GM18499 (cell line): ENCODE data around the gene APH1B.
"Not testable (repeated sequence)": the region's sequence is repeated elsewhere in the genome, so short reads cannot be mapped to it uniquely, and the experiment has no call there.

ENCODE experiments used
- ATAC-seq: cut with Tn5 transposase; IDR thresholded peaks from one replicate; pipeline ENCODE4 v1.9.1; 2021; ENCODE audit warnings: moderate number of reproducible peaks; ENCODE audit not compliant: insufficient read depth, unreplicated experiment

APH1B gene

DNA sequence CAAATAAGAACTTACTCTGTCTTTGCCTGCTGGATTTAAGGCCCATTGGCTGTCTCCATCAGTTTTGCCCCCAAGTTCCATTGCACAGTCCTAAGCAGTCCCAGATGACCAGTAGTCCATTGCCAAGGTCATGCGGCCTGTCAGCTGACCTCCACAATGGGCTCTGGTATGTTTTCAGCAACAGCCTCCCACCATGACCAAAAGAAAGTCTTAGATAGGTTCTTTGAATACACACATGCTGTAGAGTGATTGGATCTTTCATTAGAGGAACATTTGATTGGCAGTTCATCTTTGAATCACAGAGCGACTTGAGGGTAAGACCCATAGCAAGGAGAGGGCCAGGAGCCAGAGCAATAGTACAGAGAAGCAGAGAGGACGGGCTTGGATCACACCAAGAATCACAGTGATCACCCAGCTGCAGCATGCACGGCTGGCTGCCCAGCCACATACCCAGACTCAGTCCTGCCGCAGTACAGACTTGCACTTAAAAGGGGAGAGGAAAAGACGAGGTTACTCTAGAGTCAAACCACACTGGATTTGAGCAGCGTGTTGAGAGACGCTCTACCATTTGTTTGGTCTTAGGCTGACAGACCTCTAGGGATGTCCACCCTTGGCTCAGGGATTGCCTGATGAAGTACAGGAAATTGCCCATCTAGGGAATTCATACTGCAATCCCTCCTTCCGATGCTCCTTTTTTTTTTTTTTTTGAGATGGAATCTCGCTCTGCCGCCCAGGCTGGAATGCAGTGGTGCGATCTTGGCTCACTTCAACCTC lies 50.4 kb downstream of the APH1B start:
- no peak for ATAC-seq

DNA sequence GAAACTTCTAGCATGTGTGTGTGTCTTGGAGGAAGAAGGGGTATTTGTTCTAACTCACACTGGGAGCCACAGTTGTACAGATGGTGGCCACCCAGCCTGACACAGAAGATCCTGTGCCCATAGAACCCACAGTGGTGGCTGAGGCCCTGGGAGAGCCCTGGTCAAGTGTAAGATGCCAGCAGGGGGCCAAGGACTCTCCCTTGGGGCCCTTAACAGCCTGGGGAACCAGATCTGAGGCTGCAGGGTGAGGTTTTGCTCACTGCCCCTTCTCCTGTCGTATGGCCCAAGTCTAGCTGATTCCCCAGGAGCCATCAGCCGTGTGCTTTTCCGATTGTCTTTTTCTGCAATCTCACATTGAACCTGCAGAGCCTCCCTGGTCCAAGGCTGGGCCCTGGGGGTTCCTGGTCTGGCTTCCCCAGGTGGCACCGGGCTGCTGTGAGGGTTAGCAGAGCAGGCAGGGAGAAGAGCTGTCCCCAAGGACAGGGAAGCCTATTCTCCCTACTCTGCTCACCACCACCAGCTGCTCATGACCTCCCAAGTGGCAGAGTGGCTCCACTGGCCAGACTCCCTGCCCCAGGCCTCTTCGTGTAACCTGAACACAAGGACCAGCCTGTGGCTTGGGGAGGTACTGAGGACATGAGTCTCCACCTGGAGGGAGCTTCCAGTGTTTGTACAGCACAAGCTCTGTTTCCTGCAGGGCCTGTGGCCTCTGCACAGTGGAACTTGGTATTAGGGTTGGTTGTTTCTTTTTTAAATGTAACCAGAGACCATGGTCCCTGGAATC lies 52.4 kb downstream of the APH1B start:
- ATAC-seq = no peak

- no peak for ATAC-seq
These were observed 53.5 kb downstream of the APH1B start for GRCh38 chr15:63330926-63331325.

DNA sequence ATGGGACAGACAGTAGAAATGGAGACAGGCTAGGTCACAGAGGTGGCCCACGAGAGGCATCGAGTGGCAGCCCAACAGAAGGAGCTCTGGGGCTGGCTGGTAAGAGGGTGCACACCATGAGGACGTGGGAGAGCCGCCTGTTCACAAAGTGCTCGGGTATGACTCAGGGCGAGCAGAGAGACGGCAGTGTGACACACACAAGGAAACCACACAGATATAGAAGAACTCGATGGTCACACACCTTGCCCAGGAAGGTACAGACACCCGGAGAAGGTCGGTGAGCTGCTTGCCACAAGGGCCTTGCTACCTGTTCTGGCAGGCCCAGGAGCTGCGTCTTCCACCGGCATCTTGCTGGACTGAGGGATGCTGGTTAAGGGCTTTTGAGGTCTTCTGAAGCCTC lies 54.1 kb downstream of the APH1B start:
- no peak for ATAC-seq

DNA sequence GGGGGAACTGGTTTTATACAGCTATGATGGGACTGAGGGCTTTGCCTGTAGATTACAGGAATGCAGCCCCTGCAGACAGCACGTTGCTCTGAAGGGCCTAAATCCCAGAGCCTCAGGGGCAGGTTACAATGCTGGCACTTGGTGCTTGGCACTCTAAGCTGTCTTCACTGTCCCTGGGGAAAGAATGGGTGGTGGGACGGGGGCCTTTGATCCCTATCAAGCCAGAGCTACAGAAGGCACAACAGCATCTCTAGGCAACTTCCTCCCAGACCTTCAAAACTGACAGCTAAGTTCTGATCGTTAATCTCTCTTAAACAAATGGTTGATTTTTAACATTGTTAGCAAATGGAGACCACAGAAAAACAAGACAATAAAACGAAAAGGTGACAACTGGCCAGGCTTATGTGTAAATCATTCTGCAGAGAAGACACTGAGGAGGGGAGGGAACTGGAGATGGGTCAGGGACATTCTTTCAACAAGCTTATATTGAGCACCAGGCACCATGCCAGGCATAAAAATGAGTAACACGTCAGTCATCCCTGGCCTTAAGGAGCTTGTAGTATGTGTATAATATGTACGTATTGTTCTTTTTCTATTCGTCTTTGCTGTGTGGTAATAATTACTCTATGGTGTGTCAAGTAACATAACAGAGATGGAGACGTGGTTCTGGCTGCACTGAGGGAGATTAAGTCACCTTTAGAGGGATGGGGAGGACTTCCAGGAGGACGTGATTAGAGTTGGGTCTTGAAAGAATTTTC lies 55.1 kb downstream of the APH1B start:
- no peak for ATAC-seq

DNA sequence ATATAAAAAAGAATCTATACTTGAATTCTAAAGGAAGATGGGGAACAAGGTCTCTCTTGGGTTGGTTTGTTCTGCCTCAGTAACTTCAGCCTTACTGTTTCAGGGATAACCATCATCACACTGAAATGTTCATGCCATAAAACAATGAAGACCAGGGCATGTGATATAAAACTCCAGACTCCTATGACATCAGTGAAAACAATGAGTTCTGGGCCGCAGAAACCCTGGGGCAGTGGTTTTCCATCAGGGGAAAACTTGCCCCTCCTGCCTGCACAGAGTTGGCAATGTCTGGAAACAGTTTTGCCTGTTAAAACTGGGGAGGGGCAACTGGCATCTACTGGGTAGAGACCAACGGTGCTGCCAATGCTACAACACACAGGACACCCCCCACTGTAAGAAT lies 57.4 kb downstream of the APH1B start:
- no peak for ATAC-seq

DNA sequence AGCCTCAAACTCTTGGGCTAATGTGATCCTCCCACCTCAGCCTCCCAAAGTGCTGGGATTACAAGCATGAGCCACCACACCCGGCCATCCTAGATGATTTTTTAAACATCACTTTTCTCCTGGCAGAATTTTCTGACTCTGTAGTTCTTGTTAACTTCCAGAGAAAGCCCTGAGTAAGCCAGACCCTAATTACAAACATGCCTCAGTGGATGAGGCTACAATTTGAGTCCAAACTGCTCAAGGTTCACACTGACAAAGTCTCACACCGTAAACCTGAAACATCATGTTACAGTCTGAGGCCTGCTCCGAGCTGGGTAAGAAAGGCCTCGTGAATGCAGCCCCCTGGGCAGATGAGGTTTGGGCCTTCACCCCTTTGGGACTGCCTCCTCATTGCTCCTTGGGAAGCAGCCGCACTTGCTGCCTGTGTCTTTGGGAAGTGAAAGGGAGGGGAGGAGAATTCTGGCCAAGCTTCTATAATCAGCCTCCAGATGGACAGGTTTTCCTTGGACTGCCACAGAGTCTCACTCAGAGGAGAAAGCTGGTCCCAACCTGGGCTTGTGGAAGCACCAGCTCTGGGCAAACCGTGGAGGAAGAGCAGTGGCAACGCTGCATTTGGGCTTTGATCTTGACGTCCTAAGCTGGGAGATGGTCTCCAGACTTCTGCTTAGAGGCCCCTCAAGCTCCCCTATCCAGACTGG lies 58.3 kb downstream of the APH1B start:
- no peak for ATAC-seq

GRCh38 chr15:63337046-63337445 lies 59.6 kb downstream of the APH1B start:
- ATAC-seq = no peak

DNA sequence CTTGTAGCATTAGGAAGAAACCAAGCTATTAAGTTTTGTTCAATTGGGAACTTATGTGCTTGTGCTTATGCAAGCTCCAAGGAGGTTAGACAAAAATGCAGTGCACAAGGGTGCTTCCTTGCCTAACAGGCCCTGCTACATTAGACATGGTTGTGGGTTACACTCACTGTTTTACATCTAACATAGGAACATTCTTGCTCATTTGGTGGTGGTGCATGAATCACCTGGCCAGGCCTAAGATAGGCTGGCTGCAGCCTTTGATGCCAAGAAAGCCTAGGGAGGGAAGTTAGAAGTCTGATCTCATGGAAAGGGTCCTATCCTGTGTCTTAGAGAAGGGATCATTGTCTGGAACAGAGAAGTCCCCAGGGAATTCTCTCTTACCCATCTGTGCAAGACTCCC lies 60.8 kb downstream of the APH1B start:
- ATAC-seq = no peak

- no peak for ATAC-seq
These were observed 61.8 kb downstream of the APH1B start for GRCh38 chr15:63339006-63339766.

DNA sequence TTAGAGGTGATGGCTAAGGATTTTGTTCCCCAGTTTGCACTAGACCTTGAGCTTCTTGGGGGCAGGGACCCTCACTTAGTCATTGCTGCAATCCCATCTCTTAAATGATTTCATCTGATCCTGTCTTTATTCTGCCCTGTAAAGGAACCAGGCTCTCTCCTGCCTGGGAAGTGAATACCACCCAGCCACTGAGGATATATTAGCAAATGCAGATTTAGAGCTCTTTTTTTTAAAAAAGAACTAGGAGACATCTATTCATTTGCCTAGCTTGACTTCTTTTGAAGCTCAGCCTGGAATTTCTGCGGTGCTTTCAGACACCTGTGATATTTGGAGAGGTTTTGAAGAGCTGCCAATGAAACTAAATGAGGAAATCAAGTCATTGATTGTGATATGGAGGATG lies 62.4 kb downstream of the APH1B start:
- ATAC-seq = no peak

- ATAC-seq = no peak
These were observed 62.9 kb downstream of the APH1B start for GRCh38 chr15:63340353-63340752.

- ATAC-seq = no peak
These were observed 63.5 kb downstream of the APH1B start for GRCh38 chr15:63340878-63341277.

- no peak for ATAC-seq
These were observed 64.5 kb downstream of the APH1B start for GRCh38 chr15:63341898-63342297.

- not testable (repeated sequence) for ATAC-seq
These were observed 65.7 kb downstream of the APH1B start for GRCh38 chr15:63342996-63343562.

DNA sequence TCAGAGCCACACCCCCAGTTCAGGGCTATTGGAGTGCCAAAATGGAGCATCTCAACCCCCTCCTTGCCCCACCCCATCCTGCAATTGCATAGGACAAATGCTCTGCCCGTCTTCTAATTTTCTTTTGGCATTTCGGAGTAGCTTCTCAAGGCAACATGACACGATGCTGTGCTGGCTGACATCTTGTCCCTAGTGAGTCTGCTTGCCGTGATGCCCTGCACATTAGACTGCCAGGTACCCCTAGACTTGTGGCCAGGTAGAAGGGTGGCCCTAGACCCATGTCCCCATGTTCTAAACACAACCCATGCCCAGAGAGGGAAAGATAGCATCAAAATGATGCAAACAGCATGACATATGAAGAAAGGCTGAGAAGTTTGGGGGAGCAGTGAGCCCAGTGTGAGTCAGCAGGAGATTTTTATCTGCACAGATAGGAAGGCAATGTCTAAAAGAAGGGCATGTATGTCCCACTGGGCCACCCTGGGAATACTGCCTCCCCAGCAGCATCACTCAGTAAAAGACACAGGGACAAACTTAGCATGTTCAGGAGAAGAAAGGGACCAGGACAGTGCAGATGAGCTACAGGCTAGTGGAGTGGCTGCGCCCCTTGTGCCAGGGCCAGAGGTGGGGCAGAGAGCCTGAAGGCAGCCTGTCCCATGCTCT lies 67.5 kb downstream of the APH1B start:
- ATAC-seq = no peak

GRCh38 chr15:63345391-63345752 lies 68.0 kb downstream of the APH1B start:
- no peak for ATAC-seq

DNA sequence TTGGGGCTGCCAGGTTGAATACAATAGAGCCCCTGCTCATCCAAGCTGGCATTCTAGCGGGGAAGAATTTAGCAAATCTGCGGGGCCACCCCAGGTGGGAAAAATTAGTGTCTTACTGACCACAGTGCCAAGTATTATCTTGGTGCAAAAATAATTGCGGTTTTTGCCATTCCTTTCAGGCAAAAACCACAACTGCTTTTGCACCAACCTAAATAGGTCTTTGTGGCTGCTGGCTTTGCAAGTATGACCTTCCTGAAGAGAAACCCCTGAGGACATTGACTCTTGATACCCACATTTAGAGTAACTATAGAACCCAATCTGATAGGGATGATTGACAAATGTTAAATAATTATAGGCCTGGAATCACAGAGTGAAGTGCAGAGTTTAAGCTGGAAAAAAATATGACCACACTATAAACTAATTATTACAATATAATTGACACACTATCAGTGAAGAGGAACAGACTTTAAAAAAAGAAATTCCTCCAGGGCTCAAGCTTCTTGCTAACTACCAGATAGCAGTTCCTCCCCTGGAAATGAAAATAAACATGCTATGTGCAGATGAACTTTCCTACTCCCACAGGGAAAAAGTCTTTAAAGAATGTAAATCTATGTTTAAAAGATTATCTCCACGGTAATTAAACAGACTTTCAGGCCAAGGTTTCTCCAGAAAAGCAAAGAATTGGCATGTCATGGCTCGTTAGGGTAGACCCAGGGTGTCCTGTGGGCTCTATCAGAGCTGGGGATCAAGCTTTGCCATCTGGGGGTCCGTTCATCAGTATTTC lies 69.9 kb downstream of the APH1B start:
- no peak for ATAC-seq
